Psoas muscle (tissue), 8 donors: ENCODE measurements around the gene TSPAN14. TPM values are rescaled to one million over a fixed set of nuclear protein-coding genes. Genes with fewer than 3 reads are reported as not detected.
A peak's percentile ranks its signal among the peaks of the same experiment; 100 is the strongest.

Experiments used
- ATAC-seq, 4 donors: fragments of 200-7000 bp; cut with Tn5 transposase; one replicate each; pipeline ENCODE4 v1.9.1; 2020; ENCODE audit warnings: moderate library complexity in 3 of 4, mild to moderate bottlenecking in 2 of 4
- DNase-seq, 2 donors: peaks; one replicate each; pipeline ENCODE4 v3.0.0-alpha.2; 2020
- H3K27ac ChIP-seq: fragments of 200-600 bp; one replicate; pipeline ENCODE4 v1.8.0; 2022
- H3K27me3 ChIP-seq, 3 donors: fragments of 200-600 bp in 1 of 3; one replicate each; pipeline versions ENCODE4 v1.6.1 to v1.8.0; 2013 to 2022; ENCODE audit warnings: low read length in 2 of 3, mild to moderate bottlenecking in 2 of 3, moderate library complexity in 1 of 3; ENCODE audit not compliant: insufficient read depth in 3 of 3
- H3K36me3 ChIP-seq, 2 donors: fragments of 200-600 bp in 1 of 2; one replicate each; pipeline versions ENCODE4 v1.6.1 to v1.8.0; 2013 to 2022; ENCODE audit warnings: low read depth in 1 of 2, mild to moderate bottlenecking in 1 of 2, moderate library complexity in 1 of 2; ENCODE audit not compliant: insufficient read depth in 1 of 2
- H3K4me1 ChIP-seq: fragments of 200-600 bp; one replicate; pipeline ENCODE4 v1.8.0; 2022
- H3K4me3 ChIP-seq: fragments of 200-600 bp; one replicate; pipeline ENCODE4 v1.8.0; 2022; ENCODE audit warnings: mild to moderate bottlenecking
- H3K9me3 ChIP-seq: fragments of 200-600 bp; one replicate; pipeline ENCODE4 v1.8.0; 2022
- WGBS, 3 donors: extraction: QIAGEN DNeasy Blood & Tissue Kit; methylation state at CpG; one replicate each; pipeline versions ENCODE4 v1.1.6 to v1.1.7; 2013; 5-methylcytosine and 5-hydroxymethylcytosine counted together
- intact Hi-C, 2 donors: fragments of 100-400 bp; cut with DNase I; formaldehyde crosslinking; loops; one replicate each; pipeline versions ENCODE4 v1.11.0 to v1.14.2; 2022
- polyA plus RNA-seq, 3 donors: library from polyadenylated mRNA; stranded (reverse); fragments of 200-250 nt; gene quantifications; one replicate each; pipeline ENCODE4 v1.2.3, GENCODE V29; 2013
- total RNA-seq, 4 donors: library from RNA; stranded (reverse); fragmentation: NEBNext Ultra II Directional in 2 of 4; extraction: Animal tissue kit (Norgen Biotek cat#: 25700) in 2 of 4; gene quantifications; one replicate each; pipeline versions ENCODE4 v1.2.1 to v1.2.4, GENCODE V29; 2021 to 2023
- TF ChIP-seq, protein P1 (sequence below): fragments of 200-600 bp; IDR thresholded peaks from one replicate; pipeline ENCODE4 v1.8.0; 2022; ENCODE audit warnings: antibody characterized with exemption
- donor health status: healthy with polysubstance abuse.
- donor health status: DM: no; HTN: no; CAD: no; lungs with moderate emphysema.
- donor health status: Bipolar disorder and iron deficiency.
- donor health status: healthy.
- donor health status: DM: yes; HTN: yes; CAD: no.
- donor health status: DM: no; HTN: no; CAD: no.
- donor health status: DM: no; HTN: no; CAD: no.
- donor health status: DM: yes; HTN: yes; CAD: no.

Gene TSPAN14
- total and polyA plus RNA-seq, 7 donors, result 19.4 to 33.3 (median 23.9) TPM

DNA sequence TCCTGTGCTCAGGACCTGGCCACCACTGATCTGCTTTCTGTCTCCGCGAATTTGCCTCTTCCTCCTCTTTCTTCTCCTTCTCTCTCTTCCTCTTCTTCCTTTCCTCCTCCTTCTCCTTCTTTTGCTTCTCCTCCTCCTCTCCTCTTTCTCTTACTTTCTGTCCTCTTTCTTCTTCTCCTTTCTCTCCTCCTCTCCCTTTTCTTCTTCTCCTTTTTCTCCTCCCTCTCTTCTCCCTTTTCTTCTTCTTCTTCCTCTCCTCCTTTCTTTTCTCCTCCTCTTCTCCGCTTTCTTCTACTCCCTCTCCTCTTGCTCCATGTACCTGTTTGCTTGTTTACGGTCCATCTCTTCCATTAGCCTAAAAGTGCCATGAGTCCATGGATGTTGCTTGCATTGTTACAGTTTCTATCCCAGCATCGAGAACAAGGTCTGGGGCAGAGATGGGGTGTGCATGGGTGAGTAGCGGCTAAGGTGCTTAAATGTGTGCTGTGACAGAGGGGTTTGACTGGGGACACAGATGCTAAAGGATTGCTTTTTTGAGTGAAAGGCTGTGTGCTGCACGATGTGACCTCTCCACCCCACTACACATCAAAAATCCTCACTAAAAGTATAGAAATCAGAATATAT, 91.3 kb downstream of the TSPAN14 start:
- H3K36me3 ChIP-seq, result no peaks in the 10 kb centered on the region
- no peak for ATAC-seq
- intact Hi-C loops, result no loop called here
- TF ChIP-seq, protein P1, sequence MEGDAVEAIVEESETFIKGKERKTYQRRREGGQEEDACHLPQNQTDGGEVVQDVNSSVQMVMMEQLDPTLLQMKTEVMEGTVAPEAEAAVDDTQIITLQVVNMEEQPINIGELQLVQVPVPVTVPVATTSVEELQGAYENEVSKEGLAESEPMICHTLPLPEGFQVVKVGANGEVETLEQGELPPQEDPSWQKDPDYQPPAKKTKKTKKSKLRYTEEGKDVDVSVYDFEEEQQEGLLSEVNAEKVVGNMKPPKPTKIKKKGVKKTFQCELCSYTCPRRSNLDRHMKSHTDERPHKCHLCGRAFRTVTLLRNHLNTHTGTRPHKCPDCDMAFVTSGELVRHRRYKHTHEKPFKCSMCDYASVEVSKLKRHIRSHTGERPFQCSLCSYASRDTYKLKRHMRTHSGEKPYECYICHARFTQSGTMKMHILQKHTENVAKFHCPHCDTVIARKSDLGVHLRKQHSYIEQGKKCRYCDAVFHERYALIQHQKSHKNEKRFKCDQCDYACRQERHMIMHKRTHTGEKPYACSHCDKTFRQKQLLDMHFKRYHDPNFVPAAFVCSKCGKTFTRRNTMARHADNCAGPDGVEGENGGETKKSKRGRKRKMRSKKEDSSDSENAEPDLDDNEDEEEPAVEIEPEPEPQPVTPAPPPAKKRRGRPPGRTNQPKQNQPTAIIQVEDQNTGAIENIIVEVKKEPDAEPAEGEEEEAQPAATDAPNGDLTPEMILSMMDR, result no peak
- no peaks in the 10 kb centered on the region for H3K9me3 ChIP-seq
- no peak overlapping the region for H3K4me3 ChIP-seq
- WGBS, 3 donors, result 83 to 90% (median 87%) methylated on average over 7 of the region's 7 CpGs
- no peak for DNase-seq
- no peak overlapping the region for H3K27ac ChIP-seq
- peaks cover 0 to 3% (median 0%) of the 10 kb centered on the region in 3 donors for H3K27me3 ChIP-seq
- H3K4me1 ChIP-seq, result no peaks in the 10 kb centered on the region

DNA sequence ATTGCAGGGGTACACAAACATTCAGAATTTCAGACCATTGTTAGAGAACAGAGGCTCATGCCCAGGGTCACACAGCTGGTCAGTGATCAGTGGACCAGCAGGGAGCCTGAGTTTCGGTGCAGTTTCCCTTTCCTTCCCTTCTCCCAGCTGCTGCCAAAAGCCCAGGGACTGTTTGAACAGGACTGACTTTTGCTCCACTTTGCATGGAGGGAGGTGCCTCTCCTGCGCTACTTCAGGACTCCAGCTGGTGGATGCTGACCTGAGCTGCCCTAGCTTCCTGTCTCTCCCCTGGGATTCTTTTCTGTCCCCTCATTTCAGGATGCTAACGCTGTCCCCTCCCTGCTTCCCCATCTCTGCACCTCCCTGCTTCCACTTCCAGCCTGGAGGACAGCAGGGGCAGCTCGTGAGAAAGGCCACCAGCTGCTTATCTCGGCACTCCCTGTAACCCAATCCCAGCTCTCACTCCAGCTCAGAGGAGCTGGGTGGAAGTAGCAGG, 98.1 kb downstream of the TSPAN14 start:
- Histone ChIP-seq H3K4me1 (no peaks in the 10 kb centered on the region), H3K4me3 (no peak overlapping the region), H3K27me3 (no peaks in the 10 kb centered on the region), H3K9me3 (no peaks in the 10 kb centered on the region), H3K36me3 (no peaks in the 10 kb centered on the region), H3K27ac (no peak overlapping the region)
- intact Hi-C loops, result no loop called here
- 4 to 14% (median 13%) methylated on average over 5 of the region's 5 CpGs for WGBS, 3 donors
- TF ChIP-seq, protein P1, result no peak
- DNase-seq, result no peak
- ATAC-seq, result peak in 1 of 4 donors; percentile 32

DNA sequence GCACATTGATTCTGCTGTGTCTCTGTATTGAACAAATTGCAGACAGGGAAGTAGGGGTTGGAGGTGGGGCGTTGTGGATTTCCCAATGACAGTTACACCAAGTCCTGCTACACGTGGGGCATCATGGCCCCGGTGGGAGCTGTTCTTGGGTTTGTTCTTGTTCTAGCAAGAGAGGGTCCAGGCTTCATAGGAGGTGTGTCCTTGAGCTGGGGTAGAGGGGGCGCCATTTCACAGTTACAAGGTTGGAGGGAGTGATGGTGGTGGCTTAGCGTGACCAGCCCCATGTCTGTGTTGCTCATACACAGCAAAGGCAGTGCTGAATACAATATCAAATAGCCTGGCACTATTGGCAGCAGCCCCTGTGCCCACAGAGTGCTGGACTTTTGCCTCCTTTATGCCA, 99.3 kb downstream of the TSPAN14 start:
- ATAC-seq (no peak), DNase-seq (no peak)
- no peak overlapping the region for H3K4me3 ChIP-seq
- WGBS, 3 donors, result 81 to 91% (median 87%) methylated on average over 5 of the region's 5 CpGs
- H3K4me1 ChIP-seq, result no peaks in the 10 kb centered on the region
- no peaks in the 10 kb centered on the region for H3K27me3 ChIP-seq
- TF ChIP-seq, protein P1, result no peak
- no peak overlapping the region for H3K27ac ChIP-seq
- no peaks in the 10 kb centered on the region for H3K36me3 ChIP-seq
- no peaks in the 10 kb centered on the region for H3K9me3 ChIP-seq
- intact Hi-C loops, result no loop called here

DNA sequence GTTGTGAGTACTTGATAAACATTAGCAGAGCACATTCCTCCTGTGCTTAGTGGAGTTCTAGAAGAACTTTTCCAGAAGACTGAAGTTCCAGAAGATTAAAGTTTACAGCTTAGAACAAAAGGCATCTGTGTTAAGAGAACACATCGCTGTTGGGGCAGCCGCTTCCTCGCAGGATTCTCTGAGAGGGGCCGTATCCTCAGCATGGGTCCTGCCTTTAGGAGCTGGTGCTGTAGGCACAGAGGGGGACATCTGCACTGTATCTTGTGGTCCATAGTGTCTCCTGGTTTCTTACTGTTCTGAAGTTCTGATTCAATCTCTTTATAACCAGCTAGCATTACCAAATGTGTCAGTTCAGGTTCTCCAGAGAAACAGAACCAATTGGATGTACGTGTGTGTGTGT, 99.9 kb downstream of the TSPAN14 start:
- intact Hi-C loops, result no loop called here
- H3K9me3 ChIP-seq, result no peaks in the 10 kb centered on the region
- TF ChIP-seq, protein P1, result no peak
- H3K27me3 ChIP-seq, result no peaks in the 10 kb centered on the region
- H3K27ac ChIP-seq, result no peak overlapping the region
- no peaks in the 10 kb centered on the region for H3K4me1 ChIP-seq
- DNase-seq, result no peak
- WGBS, 3 donors, result 77 to 90% (median 82%) methylated on average over 5 of the region's 5 CpGs
- ATAC-seq, result no peak
- no peaks in the 10 kb centered on the region for H3K36me3 ChIP-seq
- H3K4me3 ChIP-seq, result no peak overlapping the region

DNA sequence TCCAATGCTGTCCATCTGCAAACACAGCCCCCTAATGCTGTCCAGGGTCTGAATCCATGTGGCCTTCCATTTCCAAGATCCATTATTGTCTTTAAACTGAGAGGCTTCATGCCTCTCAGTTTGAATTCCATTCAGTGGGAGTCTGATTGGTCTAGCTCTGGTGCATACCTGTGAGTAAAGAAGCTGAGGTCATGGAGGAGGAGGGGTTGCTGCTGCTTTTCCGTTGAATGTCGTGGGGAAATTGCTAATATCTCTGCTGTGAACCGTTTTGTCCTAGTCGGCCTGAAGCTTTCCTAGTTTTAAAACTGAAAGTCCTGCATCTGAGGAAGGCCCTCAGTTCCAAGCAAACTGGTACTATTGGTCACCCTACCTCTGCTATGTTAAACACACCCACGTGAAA, 101.3 kb downstream of the TSPAN14 start:
- Histone ChIP-seq H3K4me1 (no peaks in the 10 kb centered on the region), H3K27ac (no peak overlapping the region), H3K36me3 (no peaks in the 10 kb centered on the region), H3K9me3 (no peaks in the 10 kb centered on the region), H3K4me3 (no peak overlapping the region), H3K27me3 (no peaks in the 10 kb centered on the region)
- no peak for ATAC-seq
- no peak for DNase-seq
- TF ChIP-seq, protein P1, result no peak
- 57 to 60% (median 59%) methylated on average over 5 of the region's 5 CpGs for WGBS, 3 donors
- intact Hi-C loops, result no loop called here
